Central memory CD4-positive, alpha-beta T cell (primary cell): ENCODE measurements around the gene KLHDC2.
"Not testable (repeated sequence)": the region's sequence is repeated elsewhere in the genome, so short reads cannot be mapped to it uniquely, and the experiment has no call there.

Source experiments
- DNase-seq: peaks from one replicate; pipeline ENCODE4 v3.0.0; 2022
- total RNA-seq, 3 experiments: gene quantifications; one replicate each; lab custom pipeline; 2026; lab: John Stamatoyannopoulos, UW

The KLHDC2 gene
- total RNA-seq = 27.1 to 99.4 (median 97.6) reads per million in 3 experiments

GRCh38 chr14:49767571-49768300, at the start of gene KLHDC2:
Gene KLHDC2 (plus strand): TSS chr14:49768153. CDS start chr14:49768469, 316 bp downstream.
- DNase-seq = peak; percentile 88

GRCh38 chr14:49720744-49721143, 47.2 kb upstream of the KLHDC2 start:
- DNase-seq = no peak

GRCh38 chr14:49721733-49722435, 46.1 kb upstream of the KLHDC2 start:
- DNase-seq = not testable (repeated sequence)

GRCh38 chr14:49727171-49727570, 40.8 kb upstream of the KLHDC2 start:
- no peak for DNase-seq

- no peak for DNase-seq
Observed at GRCh38 chr14:49732896-49733295, 35.1 kb upstream of the KLHDC2 start.

GRCh38 chr14:49733836-49734235, 34.1 kb upstream of the KLHDC2 start:
- DNase-seq = no peak

- not testable (repeated sequence) for DNase-seq
Observed at GRCh38 chr14:49735669-49736068, 32.3 kb upstream of the KLHDC2 start.

- no peak for DNase-seq
Observed at GRCh38 chr14:49745191-49745590, 22.8 kb upstream of the KLHDC2 start.

GRCh38 chr14:49746476-49746875, 21.5 kb upstream of the KLHDC2 start:
- not testable (repeated sequence) for DNase-seq

- no peak for DNase-seq
Observed at GRCh38 chr14:49754570-49755097, 13.3 kb upstream of the KLHDC2 start.

GRCh38 chr14:49755378-49755777, 12.6 kb upstream of the KLHDC2 start:
- DNase-seq = no peak

- DNase-seq = no peak
Observed at GRCh38 chr14:49761839-49762551, 6.0 kb upstream of the KLHDC2 start.

GRCh38 chr14:49766839-49767238, 1.1 kb upstream of the KLHDC2 start:
- peak; percentile 3 for DNase-seq

GRCh38 chr14:49767270-49767570, 733 bp upstream of the KLHDC2 start:
- DNase-seq = no peak

GRCh38 chr14:49768301-49769121, 558 bp downstream of the KLHDC2 start:
- peak; percentile 71 for DNase-seq

- DNase-seq = peak; percentile 2
Observed at GRCh38 chr14:49769171-49769570, 1.2 kb downstream of the KLHDC2 start.

GRCh38 chr14:49769581-49770211, 1.7 kb downstream of the KLHDC2 start:
- DNase-seq = no peak

- DNase-seq = no peak
Observed at GRCh38 chr14:49770212-49770817, 2.4 kb downstream of the KLHDC2 start.

- DNase-seq = not testable (repeated sequence)
Observed at GRCh38 chr14:49771691-49772090, 3.7 kb downstream of the KLHDC2 start.

GRCh38 chr14:49774106-49774505, 6.2 kb downstream of the KLHDC2 start:
- no peak for DNase-seq

GRCh38 chr14:49778421-49778820, 10.5 kb downstream of the KLHDC2 start:
- DNase-seq = no peak

- not testable (repeated sequence) for DNase-seq
Observed at GRCh38 chr14:49781040-49781439, 13.1 kb downstream of the KLHDC2 start.
